Fibroblast of pulmonary artery (primary cell): ENCODE measurements around the gene KDM4C.

Experiments
- DNase-seq: peaks from one replicate; pipeline ENCODE4 v3.0.0-alpha.2; 2010; ENCODE audit warnings: low read depth
- H3K4me3 ChIP-seq: replicated peaks from 2 replicates; pipeline ENCODE4 v1.5.1; 2011; ENCODE audit warnings: low read depth, mild to moderate bottlenecking, control low read depth, low read length, moderate library complexity
- CTCF ChIP-seq: IDR thresholded peaks from 2 replicates; pipeline ENCODE4 v1.5.1; 2011; ENCODE audit warnings: mild to moderate bottlenecking, control low read depth, low read length, inconsistent platforms; ENCODE audit errors: missing control alignments

KDM4C gene

GRCh38 chr9:6929441-6930215, 171.9 kb downstream of the KDM4C start:
- no peak overlapping the region for H3K4me3 ChIP-seq
- TF ChIP-seq CTCF, result no peak
- no peak for DNase-seq

GRCh38 chr9:6930827-6931226, 173.1 kb downstream of the KDM4C start:
- H3K4me3 ChIP-seq, result no peak overlapping the region
- no peak for TF ChIP-seq CTCF
- DNase-seq, result peak; percentile 59

- peak; percentile 42 for DNase-seq
- no peak overlapping the region for H3K4me3 ChIP-seq
- no peak for TF ChIP-seq CTCF
These were observed 174.1 kb downstream of the KDM4C start for GRCh38 chr9:6931913-6932312.

GRCh38 chr9:6936103-6936502, 178.3 kb downstream of the KDM4C start:
- DNase-seq, result no peak
- no peak overlapping the region for H3K4me3 ChIP-seq
- no peak for TF ChIP-seq CTCF

GRCh38 chr9:6937209-6937608, 179.4 kb downstream of the KDM4C start:
- no peak overlapping the region for H3K4me3 ChIP-seq
- TF ChIP-seq CTCF, result no peak
- no peak for DNase-seq

- peak; percentile 86 for DNase-seq
- no peak for TF ChIP-seq CTCF
- H3K4me3 ChIP-seq, result no peak overlapping the region
These were observed 180.7 kb downstream of the KDM4C start for GRCh38 chr9:6938447-6938846.

GRCh38 chr9:6938873-6939272, 181.1 kb downstream of the KDM4C start:
- no peak for DNase-seq

More at GRCh38 chr9:6938873-6939272, 181.1 kb downstream of the KDM4C start:
- no peak for TF ChIP-seq CTCF
- no peak overlapping the region for H3K4me3 ChIP-seq
